HFF-Myc (cell line): ENCODE data around the gene ZC3H6.

Experiments used
- DNase-seq: peaks from one replicate; pipeline ENCODE4 v3.0.0-alpha.2; 2011; ENCODE audit warnings: low read depth; ENCODE audit errors: extremely low read depth
- H3K4me3 ChIP-seq: replicated peaks from 2 replicates; pipeline ENCODE4 v1.5.1; 2011; ENCODE audit warnings: low read depth, mild to moderate bottlenecking, control low read depth, low read length
- TF ChIP-seq, protein P1 (sequence below): IDR thresholded peaks from 2 replicates; pipeline ENCODE4 v1.5.1; 2012; ENCODE audit warnings: mild to moderate bottlenecking, low read depth, low read length, control low read depth; ENCODE audit errors: missing control alignments

The ZC3H6 gene

GRCh38 chr2:112318515-112318914 lies 43.1 kb downstream of the ZC3H6 start:
- TF ChIP-seq, protein P1, sequence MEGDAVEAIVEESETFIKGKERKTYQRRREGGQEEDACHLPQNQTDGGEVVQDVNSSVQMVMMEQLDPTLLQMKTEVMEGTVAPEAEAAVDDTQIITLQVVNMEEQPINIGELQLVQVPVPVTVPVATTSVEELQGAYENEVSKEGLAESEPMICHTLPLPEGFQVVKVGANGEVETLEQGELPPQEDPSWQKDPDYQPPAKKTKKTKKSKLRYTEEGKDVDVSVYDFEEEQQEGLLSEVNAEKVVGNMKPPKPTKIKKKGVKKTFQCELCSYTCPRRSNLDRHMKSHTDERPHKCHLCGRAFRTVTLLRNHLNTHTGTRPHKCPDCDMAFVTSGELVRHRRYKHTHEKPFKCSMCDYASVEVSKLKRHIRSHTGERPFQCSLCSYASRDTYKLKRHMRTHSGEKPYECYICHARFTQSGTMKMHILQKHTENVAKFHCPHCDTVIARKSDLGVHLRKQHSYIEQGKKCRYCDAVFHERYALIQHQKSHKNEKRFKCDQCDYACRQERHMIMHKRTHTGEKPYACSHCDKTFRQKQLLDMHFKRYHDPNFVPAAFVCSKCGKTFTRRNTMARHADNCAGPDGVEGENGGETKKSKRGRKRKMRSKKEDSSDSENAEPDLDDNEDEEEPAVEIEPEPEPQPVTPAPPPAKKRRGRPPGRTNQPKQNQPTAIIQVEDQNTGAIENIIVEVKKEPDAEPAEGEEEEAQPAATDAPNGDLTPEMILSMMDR: no peak
- no peak for DNase-seq

GRCh38 chr2:112321375-112322320 lies 46.3 kb downstream of the ZC3H6 start:
- TF ChIP-seq, protein P1: no peak
- no peak for DNase-seq
- no peak overlapping the region for H3K4me3 ChIP-seq

More at GRCh38 chr2:112318515-112318914, 43.1 kb downstream of the ZC3H6 start:
- H3K4me3 ChIP-seq: no peak overlapping the region

GRCh38 chr2:112322919-112323318 lies 47.5 kb downstream of the ZC3H6 start:
- no peak overlapping the region for H3K4me3 ChIP-seq
- TF ChIP-seq, protein P1: no peak
- DNase-seq: no peak

DNA sequence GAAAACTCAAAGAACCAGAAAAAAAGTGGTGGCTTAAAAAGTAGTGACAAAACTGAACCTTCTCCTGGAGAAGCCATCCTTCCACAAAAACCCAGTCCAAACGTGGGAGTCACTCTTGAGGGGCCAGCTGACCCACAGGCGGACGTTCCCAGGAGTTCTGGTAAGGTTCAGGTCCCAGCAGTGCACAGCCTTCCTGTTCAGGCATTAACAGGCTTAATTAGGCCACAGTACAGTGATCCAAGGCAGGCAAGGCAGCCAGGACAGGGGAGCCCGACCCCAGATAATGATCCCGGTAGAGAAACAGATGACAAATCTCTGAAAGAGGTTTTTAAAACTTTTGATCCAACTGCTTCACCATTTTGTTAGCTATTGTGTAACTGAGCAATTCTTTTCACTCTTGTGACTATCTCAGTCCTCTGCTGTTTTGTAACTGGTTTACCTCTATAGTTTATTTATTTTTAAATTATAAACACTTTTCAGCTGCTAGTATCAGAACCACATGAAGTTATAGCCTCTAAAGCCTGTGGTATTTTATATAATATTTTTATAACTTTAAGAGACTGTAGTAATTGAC lies 56.8 kb downstream of the ZC3H6 start:
- no peak overlapping the region for H3K4me3 ChIP-seq
- TF ChIP-seq, protein P1: no peak
- DNase-seq: no peak

GRCh38 chr2:112335600-112335999 lies 60.2 kb downstream of the ZC3H6 start:
- no peak for DNase-seq
- TF ChIP-seq, protein P1: no peak

DNA sequence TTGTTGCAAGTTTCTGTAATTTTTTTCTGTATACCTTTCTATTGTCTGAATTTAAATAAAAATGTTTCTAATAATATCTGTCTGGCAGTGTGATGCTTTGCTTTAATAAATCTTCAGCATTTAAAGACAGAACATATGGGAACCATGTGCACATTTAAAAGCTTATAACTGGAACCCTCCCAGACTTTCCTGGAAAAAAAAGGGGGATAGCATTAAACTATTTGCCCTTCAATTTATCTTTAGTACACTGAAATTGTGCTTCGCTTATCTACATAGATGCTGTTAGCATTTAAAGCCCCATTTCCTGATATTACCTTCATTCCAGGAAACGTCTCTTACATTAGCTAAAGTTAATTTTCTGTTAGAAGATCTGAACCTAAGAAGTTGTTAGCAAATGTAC lies 64.6 kb downstream of the ZC3H6 start:
- TF ChIP-seq, protein P1: no peak
- no peak overlapping the region for H3K4me3 ChIP-seq
- no peak for DNase-seq

More at GRCh38 chr2:112335600-112335999, 60.2 kb downstream of the ZC3H6 start:
- H3K4me3 ChIP-seq: no peak overlapping the region
